GM10266 (cell line): Measurements from ENCODE around the gene EMILIN2.
A peak's percentile ranks its signal among the peaks of the same experiment; 100 is the strongest.

Experiments used
- DNase-seq: peaks from one replicate; pipeline ENCODE4 v3.0.0; 2012; ENCODE audit errors: extremely low spot score
- TF ChIP-seq, protein P1 (sequence below): IDR thresholded peaks from 2 replicates; pipeline ENCODE4 v1.5.1; 2012; ENCODE audit warnings: mild to moderate bottlenecking, low read depth; ENCODE audit not compliant: control insufficient read depth, insufficient read depth; ENCODE audit errors: missing control alignments

The EMILIN2 gene

DNA sequence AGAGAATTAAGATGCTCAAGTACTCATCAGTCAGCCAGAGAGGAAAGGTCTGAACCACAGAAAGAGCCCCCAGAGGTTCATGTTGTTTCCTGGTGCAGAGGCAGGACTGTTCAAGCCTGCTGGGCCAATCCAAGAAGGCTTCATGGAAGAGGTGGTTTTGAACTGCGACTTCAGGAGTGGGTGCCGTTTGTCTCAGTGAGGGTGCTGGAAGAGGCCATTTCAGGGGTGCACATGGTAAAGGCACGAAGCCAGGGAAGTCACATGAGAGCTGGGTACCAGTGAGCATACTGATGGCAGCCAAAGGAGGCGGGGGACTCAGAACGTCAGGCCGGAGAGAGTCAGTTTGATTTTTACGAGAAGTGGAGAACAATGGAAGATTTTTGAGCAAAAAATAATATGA, 55.5 kb downstream of the EMILIN2 start:
- TF ChIP-seq, protein P1, sequence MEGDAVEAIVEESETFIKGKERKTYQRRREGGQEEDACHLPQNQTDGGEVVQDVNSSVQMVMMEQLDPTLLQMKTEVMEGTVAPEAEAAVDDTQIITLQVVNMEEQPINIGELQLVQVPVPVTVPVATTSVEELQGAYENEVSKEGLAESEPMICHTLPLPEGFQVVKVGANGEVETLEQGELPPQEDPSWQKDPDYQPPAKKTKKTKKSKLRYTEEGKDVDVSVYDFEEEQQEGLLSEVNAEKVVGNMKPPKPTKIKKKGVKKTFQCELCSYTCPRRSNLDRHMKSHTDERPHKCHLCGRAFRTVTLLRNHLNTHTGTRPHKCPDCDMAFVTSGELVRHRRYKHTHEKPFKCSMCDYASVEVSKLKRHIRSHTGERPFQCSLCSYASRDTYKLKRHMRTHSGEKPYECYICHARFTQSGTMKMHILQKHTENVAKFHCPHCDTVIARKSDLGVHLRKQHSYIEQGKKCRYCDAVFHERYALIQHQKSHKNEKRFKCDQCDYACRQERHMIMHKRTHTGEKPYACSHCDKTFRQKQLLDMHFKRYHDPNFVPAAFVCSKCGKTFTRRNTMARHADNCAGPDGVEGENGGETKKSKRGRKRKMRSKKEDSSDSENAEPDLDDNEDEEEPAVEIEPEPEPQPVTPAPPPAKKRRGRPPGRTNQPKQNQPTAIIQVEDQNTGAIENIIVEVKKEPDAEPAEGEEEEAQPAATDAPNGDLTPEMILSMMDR, result no peak
- no peak for DNase-seq

DNA sequence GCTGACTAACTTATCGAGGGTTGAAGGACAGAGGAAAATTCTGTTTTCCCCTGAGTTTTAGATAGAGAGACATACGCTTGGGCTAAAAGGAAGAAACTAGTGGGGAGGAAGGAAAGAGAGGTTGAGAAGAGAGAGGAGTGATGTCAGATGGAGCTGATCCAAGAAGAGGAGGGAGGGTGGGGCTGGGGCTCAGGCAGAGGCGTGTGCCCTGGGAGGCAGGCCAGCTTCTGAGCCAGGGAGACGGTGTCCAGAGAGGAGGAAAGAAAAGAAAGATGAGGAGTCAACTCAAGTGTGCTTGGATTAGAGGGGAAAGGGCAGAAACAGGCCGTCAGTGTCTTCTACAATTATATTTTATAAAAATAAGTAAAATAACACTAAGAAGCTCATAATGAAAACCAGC, 56.2 kb downstream of the EMILIN2 start:
- TF ChIP-seq, protein P1, result no peak
- DNase-seq, result no peak

GRCh38 chr18:2905854-2906703, 59.3 kb downstream of the EMILIN2 start:
- DNase-seq, result peak; percentile 79
- TF ChIP-seq, protein P1, result no peak

DNA sequence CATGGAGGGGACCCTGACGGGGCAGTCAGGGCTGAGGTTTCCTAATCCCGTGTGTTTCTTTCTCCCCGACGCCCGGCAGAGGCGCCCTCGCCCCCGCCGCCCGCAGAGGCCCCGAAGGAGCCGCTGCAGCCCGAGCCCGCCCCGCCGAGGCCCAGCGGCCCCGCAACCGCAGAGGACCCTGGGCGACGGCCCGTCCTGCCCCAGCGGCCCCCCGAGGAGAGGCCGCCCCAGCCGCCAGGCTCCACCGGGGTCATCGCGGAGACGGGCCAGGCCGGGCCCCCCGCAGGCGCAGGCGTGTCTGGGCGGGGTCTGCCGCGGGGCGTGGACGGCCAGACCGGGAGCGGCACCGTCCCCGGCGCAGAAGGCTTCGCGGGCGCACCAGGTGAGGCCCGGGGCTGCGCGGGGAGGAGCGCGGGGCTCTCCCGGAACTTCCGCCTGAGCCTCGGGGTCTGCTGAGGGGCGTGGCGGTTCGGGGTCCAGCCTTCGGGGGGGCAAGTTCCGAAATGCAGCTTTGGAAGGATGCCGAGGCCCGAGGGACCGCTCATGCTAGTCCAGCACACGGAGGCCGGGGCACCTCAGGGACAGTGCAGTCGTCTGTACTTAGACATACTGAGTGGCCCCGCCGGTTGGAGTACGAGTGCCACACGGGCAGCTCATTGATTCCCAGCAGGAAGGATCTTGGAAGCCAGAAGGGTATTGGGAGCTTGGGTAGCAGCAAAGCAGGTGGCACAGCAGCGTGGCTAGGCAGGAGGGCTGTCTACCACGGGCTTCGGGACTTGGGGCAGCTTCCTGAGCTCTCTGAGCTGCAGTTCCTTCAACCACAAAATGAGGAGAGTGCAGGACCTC, 60.1 kb downstream of the EMILIN2 start:
- peak; percentile 86 for DNase-seq
- TF ChIP-seq, protein P1, result peak; percentile 32

DNA sequence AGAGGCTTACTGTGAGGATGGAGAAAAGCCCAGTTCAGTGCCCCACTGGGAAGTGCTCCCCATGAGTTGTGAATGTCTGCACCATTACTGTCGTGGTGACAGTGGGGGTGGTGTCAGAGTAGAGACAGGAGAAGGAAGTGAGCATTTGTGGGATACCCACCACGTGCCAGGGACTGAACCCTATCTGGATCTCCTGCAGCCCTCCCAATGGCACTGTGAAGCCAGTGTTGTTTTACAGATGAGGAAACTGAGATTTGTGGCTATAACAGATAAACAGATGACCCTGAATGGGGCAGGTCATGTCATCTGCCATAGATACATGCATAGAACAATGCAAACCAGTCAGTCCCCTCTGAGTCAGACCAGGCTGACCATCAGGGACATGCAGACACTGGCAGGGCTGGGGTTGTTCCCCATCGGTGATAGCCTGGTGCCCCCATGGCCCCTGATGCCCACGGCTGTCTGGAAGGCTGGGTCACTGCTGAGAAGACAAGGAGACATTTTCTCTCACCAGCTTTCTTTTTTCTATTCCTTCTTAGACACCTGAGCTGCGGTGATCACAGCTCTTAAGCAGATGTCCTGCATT, 60.8 kb downstream of the EMILIN2 start:
- TF ChIP-seq, protein P1, result no peak
- DNase-seq, result peak; percentile 40

GRCh38 chr18:2908166-2908945, 61.5 kb downstream of the EMILIN2 start:
- TF ChIP-seq, protein P1, result no peak
- DNase-seq, result no peak
